ENCODE measurements around the gene MRPS21. TPM values are rescaled to one million over a fixed set of nuclear protein-coding genes. Genes with fewer than 3 reads are reported as not detected.

Gene MRPS21
- total and polyA plus RNA-seq, 9 of the 15 experiments (the other 6 are each of a cell fraction or from before 2014, with no cell fraction given): 119 to 407 (median 149) TPM

DNA sequence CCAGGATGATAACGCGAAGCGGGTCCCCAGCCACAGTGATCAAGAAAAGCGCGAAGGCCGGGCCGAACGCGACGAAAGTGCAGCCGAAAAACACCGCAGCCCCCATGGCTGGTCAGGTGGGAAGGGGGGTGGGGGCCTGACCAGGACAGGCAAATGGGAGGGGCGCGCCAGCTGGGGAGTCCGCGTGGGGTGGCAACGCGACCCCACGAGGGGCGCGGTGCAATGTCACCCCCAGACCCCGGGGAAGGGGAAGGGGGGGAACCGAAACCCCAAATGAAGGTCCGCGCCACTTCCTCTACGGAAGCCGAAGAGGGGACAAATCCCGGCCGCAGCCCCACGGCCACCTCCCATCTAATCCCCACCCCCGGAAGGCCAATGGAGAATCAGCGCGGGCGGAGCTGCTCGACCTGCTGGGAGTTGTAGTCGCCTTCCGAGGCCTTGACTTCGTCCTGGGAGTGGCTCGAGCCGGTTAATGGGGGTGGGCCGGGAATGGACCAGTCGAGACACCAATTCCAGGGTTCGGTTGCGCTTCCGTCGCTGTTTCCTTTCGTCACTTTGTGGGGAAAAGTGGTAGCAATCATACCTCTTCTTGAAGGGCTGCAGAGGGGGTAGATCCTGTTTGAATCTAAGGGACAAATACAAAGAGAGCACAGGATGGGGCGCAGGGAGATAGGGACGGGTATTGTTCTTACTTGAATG is 24.8 kb upstream of the MRPS21 start, which contains the start of gene APH1A (continued):
- TF ChIP-seq, protein P1, sequence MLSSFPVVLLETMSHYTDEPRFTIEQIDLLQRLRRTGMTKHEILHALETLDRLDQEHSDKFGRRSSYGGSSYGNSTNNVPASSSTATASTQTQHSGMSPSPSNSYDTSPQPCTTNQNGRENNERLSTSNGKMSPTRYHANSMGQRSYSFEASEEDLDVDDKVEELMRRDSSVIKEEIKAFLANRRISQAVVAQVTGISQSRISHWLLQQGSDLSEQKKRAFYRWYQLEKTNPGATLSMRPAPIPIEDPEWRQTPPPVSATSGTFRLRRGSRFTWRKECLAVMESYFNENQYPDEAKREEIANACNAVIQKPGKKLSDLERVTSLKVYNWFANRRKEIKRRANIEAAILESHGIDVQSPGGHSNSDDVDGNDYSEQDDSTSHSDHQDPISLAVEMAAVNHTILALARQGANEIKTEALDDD (IDR thresholded peaks at IDR 0.05): no peak
- TF ChIP-seq CXXC5 (CRISPR knock-in tag; IDR thresholded peaks at IDR 0.05) (peak; percentile 83), MXI1 (IDR thresholded peaks at IDR 0.05; ENCODE audit: low read depth, low read length) (no peak), CCAR2 (IDR thresholded peaks at IDR 0.05; ENCODE audit: low read depth, low read length) (no peak), PHTF2 (CRISPR knock-in tag; IDR thresholded peaks at IDR 0.05) (no peak), ZNF184 (CRISPR knock-in tag; IDR thresholded peaks at IDR 0.05) (no peak), SRSF9 (IDR thresholded peaks at IDR 0.05; ENCODE audit: borderline replicate concordance, low read depth, low read length) (no peak), HNRNPLL (IDR thresholded peaks at IDR 0.05; ENCODE audit: low read depth, low read length, poor library complexity, severe bottlenecking) (peak; percentile 53), PHF8 (IDR thresholded peaks at IDR 0.05; ENCODE audit: borderline replicate concordance, low read length) (peak; percentile 65)
- TF ChIP-seq, protein P2, sequence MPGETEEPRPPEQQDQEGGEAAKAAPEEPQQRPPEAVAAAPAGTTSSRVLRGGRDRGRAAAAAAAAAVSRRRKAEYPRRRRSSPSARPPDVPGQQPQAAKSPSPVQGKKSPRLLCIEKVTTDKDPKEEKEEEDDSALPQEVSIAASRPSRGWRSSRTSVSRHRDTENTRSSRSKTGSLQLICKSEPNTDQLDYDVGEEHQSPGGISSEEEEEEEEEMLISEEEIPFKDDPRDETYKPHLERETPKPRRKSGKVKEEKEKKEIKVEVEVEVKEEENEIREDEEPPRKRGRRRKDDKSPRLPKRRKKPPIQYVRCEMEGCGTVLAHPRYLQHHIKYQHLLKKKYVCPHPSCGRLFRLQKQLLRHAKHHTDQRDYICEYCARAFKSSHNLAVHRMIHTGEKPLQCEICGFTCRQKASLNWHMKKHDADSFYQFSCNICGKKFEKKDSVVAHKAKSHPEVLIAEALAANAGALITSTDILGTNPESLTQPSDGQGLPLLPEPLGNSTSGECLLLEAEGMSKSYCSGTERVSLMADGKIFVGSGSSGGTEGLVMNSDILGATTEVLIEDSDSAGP (CRISPR knock-in tag; IDR thresholded peaks at IDR 0.05): no peak
- TF ChIP-seq, protein P3, sequence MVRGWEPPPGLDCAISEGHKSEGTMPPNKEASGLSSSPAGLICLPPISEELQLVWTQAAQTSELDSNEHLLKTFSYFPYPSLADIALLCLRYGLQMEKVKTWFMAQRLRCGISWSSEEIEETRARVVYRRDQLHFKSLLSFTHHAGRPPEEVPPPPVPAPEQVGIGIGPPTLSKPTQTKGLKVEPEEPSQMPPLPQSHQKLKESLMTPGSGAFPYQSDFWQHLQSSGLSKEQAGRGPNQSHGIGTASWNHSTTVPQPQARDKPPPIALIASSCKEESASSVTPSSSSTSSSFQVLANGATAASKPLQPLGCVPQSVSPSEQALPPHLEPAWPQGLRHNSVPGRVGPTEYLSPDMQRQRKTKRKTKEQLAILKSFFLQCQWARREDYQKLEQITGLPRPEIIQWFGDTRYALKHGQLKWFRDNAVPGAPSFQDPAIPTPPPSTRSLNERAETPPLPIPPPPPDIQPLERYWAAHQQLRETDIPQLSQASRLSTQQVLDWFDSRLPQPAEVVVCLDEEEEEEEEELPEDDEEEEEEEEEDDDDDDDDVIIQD (CRISPR knock-in tag; IDR thresholded peaks at IDR 0.05): no peak
- TF ChIP-seq, protein P4, sequence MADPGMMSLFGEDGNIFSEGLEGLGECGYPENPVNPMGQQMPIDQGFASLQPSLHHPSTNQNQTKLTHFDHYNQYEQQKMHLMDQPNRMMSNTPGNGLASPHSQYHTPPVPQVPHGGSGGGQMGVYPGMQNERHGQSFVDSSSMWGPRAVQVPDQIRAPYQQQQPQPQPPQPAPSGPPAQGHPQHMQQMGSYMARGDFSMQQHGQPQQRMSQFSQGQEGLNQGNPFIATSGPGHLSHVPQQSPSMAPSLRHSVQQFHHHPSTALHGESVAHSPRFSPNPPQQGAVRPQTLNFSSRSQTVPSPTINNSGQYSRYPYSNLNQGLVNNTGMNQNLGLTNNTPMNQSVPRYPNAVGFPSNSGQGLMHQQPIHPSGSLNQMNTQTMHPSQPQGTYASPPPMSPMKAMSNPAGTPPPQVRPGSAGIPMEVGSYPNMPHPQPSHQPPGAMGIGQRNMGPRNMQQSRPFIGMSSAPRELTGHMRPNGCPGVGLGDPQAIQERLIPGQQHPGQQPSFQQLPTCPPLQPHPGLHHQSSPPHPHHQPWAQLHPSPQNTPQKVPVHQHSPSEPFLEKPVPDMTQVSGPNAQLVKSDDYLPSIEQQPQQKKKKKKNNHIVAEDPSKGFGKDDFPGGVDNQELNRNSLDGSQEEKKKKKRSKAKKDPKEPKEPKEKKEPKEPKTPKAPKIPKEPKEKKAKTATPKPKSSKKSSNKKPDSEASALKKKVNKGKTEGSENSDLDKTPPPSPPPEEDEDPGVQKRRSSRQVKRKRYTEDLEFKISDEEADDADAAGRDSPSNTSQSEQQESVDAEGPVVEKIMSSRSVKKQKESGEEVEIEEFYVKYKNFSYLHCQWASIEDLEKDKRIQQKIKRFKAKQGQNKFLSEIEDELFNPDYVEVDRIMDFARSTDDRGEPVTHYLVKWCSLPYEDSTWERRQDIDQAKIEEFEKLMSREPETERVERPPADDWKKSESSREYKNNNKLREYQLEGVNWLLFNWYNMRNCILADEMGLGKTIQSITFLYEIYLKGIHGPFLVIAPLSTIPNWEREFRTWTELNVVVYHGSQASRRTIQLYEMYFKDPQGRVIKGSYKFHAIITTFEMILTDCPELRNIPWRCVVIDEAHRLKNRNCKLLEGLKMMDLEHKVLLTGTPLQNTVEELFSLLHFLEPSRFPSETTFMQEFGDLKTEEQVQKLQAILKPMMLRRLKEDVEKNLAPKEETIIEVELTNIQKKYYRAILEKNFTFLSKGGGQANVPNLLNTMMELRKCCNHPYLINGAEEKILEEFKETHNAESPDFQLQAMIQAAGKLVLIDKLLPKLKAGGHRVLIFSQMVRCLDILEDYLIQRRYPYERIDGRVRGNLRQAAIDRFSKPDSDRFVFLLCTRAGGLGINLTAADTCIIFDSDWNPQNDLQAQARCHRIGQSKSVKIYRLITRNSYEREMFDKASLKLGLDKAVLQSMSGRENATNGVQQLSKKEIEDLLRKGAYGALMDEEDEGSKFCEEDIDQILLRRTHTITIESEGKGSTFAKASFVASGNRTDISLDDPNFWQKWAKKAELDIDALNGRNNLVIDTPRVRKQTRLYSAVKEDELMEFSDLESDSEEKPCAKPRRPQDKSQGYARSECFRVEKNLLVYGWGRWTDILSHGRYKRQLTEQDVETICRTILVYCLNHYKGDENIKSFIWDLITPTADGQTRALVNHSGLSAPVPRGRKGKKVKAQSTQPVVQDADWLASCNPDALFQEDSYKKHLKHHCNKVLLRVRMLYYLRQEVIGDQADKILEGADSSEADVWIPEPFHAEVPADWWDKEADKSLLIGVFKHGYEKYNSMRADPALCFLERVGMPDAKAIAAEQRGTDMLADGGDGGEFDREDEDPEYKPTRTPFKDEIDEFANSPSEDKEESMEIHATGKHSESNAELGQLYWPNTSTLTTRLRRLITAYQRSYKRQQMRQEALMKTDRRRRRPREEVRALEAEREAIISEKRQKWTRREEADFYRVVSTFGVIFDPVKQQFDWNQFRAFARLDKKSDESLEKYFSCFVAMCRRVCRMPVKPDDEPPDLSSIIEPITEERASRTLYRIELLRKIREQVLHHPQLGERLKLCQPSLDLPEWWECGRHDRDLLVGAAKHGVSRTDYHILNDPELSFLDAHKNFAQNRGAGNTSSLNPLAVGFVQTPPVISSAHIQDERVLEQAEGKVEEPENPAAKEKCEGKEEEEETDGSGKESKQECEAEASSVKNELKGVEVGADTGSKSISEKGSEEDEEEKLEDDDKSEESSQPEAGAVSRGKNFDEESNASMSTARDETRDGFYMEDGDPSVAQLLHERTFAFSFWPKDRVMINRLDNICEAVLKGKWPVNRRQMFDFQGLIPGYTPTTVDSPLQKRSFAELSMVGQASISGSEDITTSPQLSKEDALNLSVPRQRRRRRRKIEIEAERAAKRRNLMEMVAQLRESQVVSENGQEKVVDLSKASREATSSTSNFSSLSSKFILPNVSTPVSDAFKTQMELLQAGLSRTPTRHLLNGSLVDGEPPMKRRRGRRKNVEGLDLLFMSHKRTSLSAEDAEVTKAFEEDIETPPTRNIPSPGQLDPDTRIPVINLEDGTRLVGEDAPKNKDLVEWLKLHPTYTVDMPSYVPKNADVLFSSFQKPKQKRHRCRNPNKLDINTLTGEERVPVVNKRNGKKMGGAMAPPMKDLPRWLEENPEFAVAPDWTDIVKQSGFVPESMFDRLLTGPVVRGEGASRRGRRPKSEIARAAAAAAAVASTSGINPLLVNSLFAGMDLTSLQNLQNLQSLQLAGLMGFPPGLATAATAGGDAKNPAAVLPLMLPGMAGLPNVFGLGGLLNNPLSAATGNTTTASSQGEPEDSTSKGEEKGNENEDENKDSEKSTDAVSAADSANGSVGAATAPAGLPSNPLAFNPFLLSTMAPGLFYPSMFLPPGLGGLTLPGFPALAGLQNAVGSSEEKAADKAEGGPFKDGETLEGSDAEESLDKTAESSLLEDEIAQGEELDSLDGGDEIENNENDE (IDR thresholded peaks at IDR 0.05; ENCODE audit: low read depth, low read length): no peak

All from K562 (cell line).